Measurements from ENCODE around the gene BBS9. TPM values are rescaled to one million over a fixed set of nuclear protein-coding genes. Genes with fewer than 3 reads are reported as not detected.

Gene BBS9
- total and polyA plus RNA-seq, 2 of the 4 experiments (the other 2 are of a cell fraction): 7.9 to 9.5 TPM

- dilution Hi-C loops (cut with HindIII; ENCODE audit: low sequenced_read_pairs, unreplicated experiment): no loop called here
- CTCF ChIA-PET: interaction anchor here (1.0 kb wide), 1 partner anchor 60 kb away, joined by 3 read pairs; no protein-coding TSS in a partner anchor
Measured at GRCh38 chr7:33399528-33400213, 270.3 kb downstream of the BBS9 start.

More at GRCh38 chr7:33399528-33400213, 270.3 kb downstream of the BBS9 start:
- no peak overlapping the region for H3K18ac ChIP-seq (ENCODE audit: low read depth, low read length)
- no peak overlapping the region for H3K27ac ChIP-seq (ENCODE audit: insufficient read depth, low read length)
- H2BK120ac ChIP-seq (ENCODE audit: low read depth, low read length): no peak overlapping the region
- H2BK15ac ChIP-seq (ENCODE audit: low read depth, low read length): no peak overlapping the region
- H3K4ac ChIP-seq (ENCODE audit: low read depth, low read length): no peak overlapping the region
- no peak overlapping the region for H3K4me2 ChIP-seq (ENCODE audit: low read depth, low read length)
- H3K9me3 ChIP-seq (ENCODE audit: control insufficient read depth, insufficient read depth, low read length): no peaks in the 10 kb centered on the region
- in situ Hi-C loops (cut with MboI; ENCODE audit: low sequenced_read_pairs) (no loop called here), intact Hi-C loops (cut with micrococcal nuclease) (no loop called here)
- H2AFZ ChIP-seq (replicated peaks; ENCODE audit: low read length, poor library complexity): no peak overlapping the region
- BruUV-seq (replicated peaks): no TSS peak
- no peaks in the 10 kb centered on the region for H3K79me1 ChIP-seq (ENCODE audit: low read depth in 1 of 2, low read length in 2 of 2)
- H3K36me3 ChIP-seq (ENCODE audit: control insufficient read depth, insufficient read depth, low read length): no peaks in the 10 kb centered on the region
- H2BK20ac ChIP-seq (ENCODE audit: low read depth, low read length): no peak overlapping the region
- H3K9me1 ChIP-seq (ENCODE audit: insufficient read depth, low read length): no peaks in the 10 kb centered on the region
- H3K14ac ChIP-seq (replicated peaks; ENCODE audit: low read depth, low read length): no peak overlapping the region
- H4K5ac ChIP-seq (ENCODE audit: low read depth, low read length): no peak overlapping the region
- no peak overlapping the region for H3K4me3 ChIP-seq (ENCODE audit: insufficient read depth, low read depth, low read length)
- DNase-seq (no peak), ATAC-seq (ENCODE audit: low read depth) (no peak)
- no peak overlapping the region for H4K91ac ChIP-seq (ENCODE audit: insufficient read depth, low read depth, low read length)
- no peak overlapping the region for H2BK5ac ChIP-seq (ENCODE audit: low read depth, low read length, poor library complexity, severe bottlenecking)
- H3K4me1 ChIP-seq (ENCODE audit: control insufficient read depth, insufficient read depth, low read length): no peaks in the 10 kb centered on the region
- no peak overlapping the region for H3K56ac ChIP-seq (ENCODE audit: extremely low read depth, insufficient read depth, low read length)
- no peak overlapping the region for H2AK9ac ChIP-seq (replicated peaks; ENCODE audit: low read depth, low read length, poor library complexity)
- no peaks in the 10 kb centered on the region for H3K27me3 ChIP-seq (ENCODE audit: control insufficient read depth, insufficient read depth, low read length)
- TF ChIP-seq, protein P1, sequence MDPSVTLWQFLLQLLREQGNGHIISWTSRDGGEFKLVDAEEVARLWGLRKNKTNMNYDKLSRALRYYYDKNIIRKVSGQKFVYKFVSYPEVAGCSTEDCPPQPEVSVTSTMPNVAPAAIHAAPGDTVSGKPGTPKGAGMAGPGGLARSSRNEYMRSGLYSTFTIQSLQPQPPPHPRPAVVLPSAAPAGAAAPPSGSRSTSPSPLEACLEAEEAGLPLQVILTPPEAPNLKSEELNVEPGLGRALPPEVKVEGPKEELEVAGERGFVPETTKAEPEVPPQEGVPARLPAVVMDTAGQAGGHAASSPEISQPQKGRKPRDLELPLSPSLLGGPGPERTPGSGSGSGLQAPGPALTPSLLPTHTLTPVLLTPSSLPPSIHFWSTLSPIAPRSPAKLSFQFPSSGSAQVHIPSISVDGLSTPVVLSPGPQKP (IDR thresholded peaks at IDR 0.05; ENCODE audit: borderline replicate concordance, low read depth, low read length): no peak
- TF ChIP-seq CTCF (conservative IDR thresholded peaks at IDR 0.05; ENCODE audit: low read depth, low read length) (no peak), CEBPB (IDR thresholded peaks at IDR 0.05; ENCODE audit: low read depth, low read length) (no peak), RFX5 (IDR thresholded peaks at IDR 0.05; ENCODE audit: low read depth, low read length) (no peak), MAFK (IDR thresholded peaks at IDR 0.05; ENCODE audit: low read depth, low read length) (peak; percentile 53; the same call in 1 of the 2 replicates), CHD1 (IDR thresholded peaks at IDR 0.05; ENCODE audit: low read depth, low read length) (no peak), RCOR1 (IDR thresholded peaks at IDR 0.05; ENCODE audit: insufficient replicate concordance, low read length) (no peak)
- H3K9ac ChIP-seq (ENCODE audit: low read depth, low read length): no peak overlapping the region
- no peak overlapping the region for H4K8ac ChIP-seq (ENCODE audit: low read depth in 2 of 2, low read length in 2 of 2)
- H4K20me1 ChIP-seq (ENCODE audit: insufficient read depth, low read length): no peaks in the 10 kb centered on the region
- WGBS, 2 experiments (ENCODE audit: extremely low coverage in 2 of 2, insufficient read length in 1 of 2): no CpG with 5 or more reads among the region's 3 CpGs
- POLR2A ChIA-PET (ENCODE audit: unreplicated experiment): interaction anchor here (0.5 kb wide), 1 partner anchor 24 kb away, joined by 3 read pairs; no protein-coding TSS in a partner anchor
- H3K23ac ChIP-seq (ENCODE audit: low read depth, low read length): no peak overlapping the region
- H2AK5ac ChIP-seq (ENCODE audit: low read depth, low read length): no peak overlapping the region
